ENCODE data around the gene PI3.
"Not testable (repeated sequence)": the region's sequence is repeated elsewhere in the genome, so short reads cannot be mapped to it uniquely, and the experiment has no call there.

PI3 gene

GRCh38 chr20:45152405-45152804 lies 22.3 kb upstream of the PI3 start:
- no peak for TF ChIP-seq ELF4 (IDR thresholded peaks at IDR 0.05)
- no peak for TF ChIP-seq FOXA1 (IDR thresholded peaks at IDR 0.05)
- no peak for TF ChIP-seq LEF1 (IDR thresholded peaks at IDR 0.05; ENCODE audit: borderline replicate concordance)
- TF ChIP-seq L3MBTL2 (conservative IDR thresholded peaks at IDR 0.05): no peak
- TF ChIP-seq ZNF384 (IDR thresholded peaks at IDR 0.05): no peak
- no peak for TF ChIP-seq NFRKB (IDR thresholded peaks at IDR 0.05)
- no peak for TF ChIP-seq FOXM1 (IDR thresholded peaks at IDR 0.05; ENCODE audit: borderline replicate concordance)
- no peak for TF ChIP-seq SP1 (IDR thresholded peaks at IDR 0.05)
- TF ChIP-seq BHLHE40 (IDR thresholded peaks at IDR 0.05; ENCODE audit: borderline replicate concordance): no peak
- no peak for TF ChIP-seq PKNOX1 (IDR thresholded peaks at IDR 0.05)
- TF ChIP-seq TARDBP (IDR thresholded peaks at IDR 0.05): no peak
- TF ChIP-seq HDGF (IDR thresholded peaks at IDR 0.05; ENCODE audit: borderline replicate concordance): no peak
- no peak for TF ChIP-seq CTBP1 (IDR thresholded peaks at IDR 0.05; ENCODE audit: borderline replicate concordance)
- TF ChIP-seq ARNT (IDR thresholded peaks at IDR 0.05): no peak
- TF ChIP-seq FOXK2 (IDR thresholded peaks at IDR 0.05): no peak
- DNase-seq (ENCODE audit: extremely low spot score): no peak
- ChIA-PET CTCF (no interaction called here), POLR2A (no interaction called here)

GRCh38 chr20:45153147-45153546 lies 21.6 kb upstream of the PI3 start:
- no peak for TF ChIP-seq PKNOX1 (IDR thresholded peaks at IDR 0.05)
- no peak for TF ChIP-seq SUZ12 (IDR thresholded peaks at IDR 0.05)
- TF ChIP-seq SP1 (IDR thresholded peaks at IDR 0.05): no peak
- no peak for TF ChIP-seq HDGF (IDR thresholded peaks at IDR 0.05; ENCODE audit: borderline replicate concordance)
- TF ChIP-seq ARNT (IDR thresholded peaks at IDR 0.05): no peak
- no peak for TF ChIP-seq NFRKB (IDR thresholded peaks at IDR 0.05)
- no peak for TF ChIP-seq TARDBP (IDR thresholded peaks at IDR 0.05)
- TF ChIP-seq FOXK2 (IDR thresholded peaks at IDR 0.05): no peak
- TF ChIP-seq ZNF384 (IDR thresholded peaks at IDR 0.05): no peak
- TF ChIP-seq BHLHE40 (IDR thresholded peaks at IDR 0.05; ENCODE audit: borderline replicate concordance): no peak
- TF ChIP-seq ELF4 (IDR thresholded peaks at IDR 0.05): no peak
- TF ChIP-seq FOXA1 (IDR thresholded peaks at IDR 0.05): no peak
- no peak for TF ChIP-seq LEF1 (IDR thresholded peaks at IDR 0.05; ENCODE audit: borderline replicate concordance)
- TF ChIP-seq FOXM1 (IDR thresholded peaks at IDR 0.05; ENCODE audit: borderline replicate concordance): no peak
- no peak for TF ChIP-seq L3MBTL2 (conservative IDR thresholded peaks at IDR 0.05)
- TF ChIP-seq CTBP1 (IDR thresholded peaks at IDR 0.05; ENCODE audit: borderline replicate concordance): no peak
- DNase-seq (ENCODE audit: extremely low spot score): no peak
- ChIA-PET CTCF (no interaction called here), POLR2A (no interaction called here)

- CTCF ChIA-PET: no interaction called here
- POLR2A ChIA-PET: no interaction called here
- no peak for TF ChIP-seq PKNOX1 (IDR thresholded peaks at IDR 0.05)
- TF ChIP-seq FOXK2 (IDR thresholded peaks at IDR 0.05): no peak
- TF ChIP-seq SP1 (IDR thresholded peaks at IDR 0.05): no peak
- TF ChIP-seq ELF4 (IDR thresholded peaks at IDR 0.05): no peak
- no peak for TF ChIP-seq ZNF384 (IDR thresholded peaks at IDR 0.05)
- no peak for TF ChIP-seq LEF1 (IDR thresholded peaks at IDR 0.05; ENCODE audit: borderline replicate concordance)
- DNase-seq (ENCODE audit: extremely low spot score): no peak
These were observed 20.9 kb upstream of the PI3 start for GRCh38 chr20:45153752-45154151.

GRCh38 chr20:45154183-45154582 lies 20.5 kb upstream of the PI3 start:
- DNase-seq (ENCODE audit: extremely low spot score): no peak
- CTCF ChIA-PET: no interaction called here
- TF ChIP-seq SP1 (IDR thresholded peaks at IDR 0.05) (no peak), FOXK2 (IDR thresholded peaks at IDR 0.05) (no peak), ZNF384 (IDR thresholded peaks at IDR 0.05) (no peak), CTBP1 (IDR thresholded peaks at IDR 0.05; ENCODE audit: borderline replicate concordance) (no peak), L3MBTL2 (conservative IDR thresholded peaks at IDR 0.05) (no peak), TARDBP (IDR thresholded peaks at IDR 0.05) (no peak), FOXA1 (IDR thresholded peaks at IDR 0.05) (no peak), HDGF (IDR thresholded peaks at IDR 0.05; ENCODE audit: borderline replicate concordance) (no peak), LEF1 (IDR thresholded peaks at IDR 0.05; ENCODE audit: borderline replicate concordance) (no peak)
- POLR2A ChIA-PET: no interaction called here

GRCh38 chr20:45154794-45155193 lies 19.9 kb upstream of the PI3 start:
- POLR2A ChIA-PET; CTCF ChIA-PET; DNase-seq (ENCODE audit: extremely low spot score): not testable (repeated sequence)

GRCh38 chr20:45156713-45157112 lies 18.0 kb upstream of the PI3 start:
- no peak for TF ChIP-seq BHLHE40 (IDR thresholded peaks at IDR 0.05; ENCODE audit: borderline replicate concordance)
- ChIA-PET CTCF (no interaction called here), POLR2A (no interaction called here)
- no peak for DNase-seq (ENCODE audit: extremely low spot score)

GRCh38 chr20:45157962-45158361 lies 16.7 kb upstream of the PI3 start:
- ChIA-PET POLR2A (no interaction called here), CTCF (no interaction called here)
- no peak for TF ChIP-seq FOXA1 (IDR thresholded peaks at IDR 0.05)
- no peak for TF ChIP-seq ELF4 (IDR thresholded peaks at IDR 0.05)
- TF ChIP-seq HDGF (IDR thresholded peaks at IDR 0.05; ENCODE audit: borderline replicate concordance): no peak
- TF ChIP-seq PKNOX1 (IDR thresholded peaks at IDR 0.05): no peak
- TF ChIP-seq ARNT (IDR thresholded peaks at IDR 0.05): no peak
- no peak for TF ChIP-seq TARDBP (IDR thresholded peaks at IDR 0.05)
- no peak for TF ChIP-seq ZNF384 (IDR thresholded peaks at IDR 0.05)
- TF ChIP-seq SP1 (IDR thresholded peaks at IDR 0.05): no peak
- no peak for TF ChIP-seq L3MBTL2 (conservative IDR thresholded peaks at IDR 0.05)
- TF ChIP-seq BHLHE40 (IDR thresholded peaks at IDR 0.05; ENCODE audit: borderline replicate concordance): no peak
- no peak for TF ChIP-seq NFRKB (IDR thresholded peaks at IDR 0.05)
- no peak for DNase-seq (ENCODE audit: extremely low spot score)
